G401.6 (cell line): ENCODE results near the gene KIT.
"Not testable (repeated sequence)": the region's sequence is repeated elsewhere in the genome, so short reads cannot be mapped to it uniquely, and the experiment has no call there.

Experiments used
- FAIRE-seq: peaks from 2 replicates; lab custom pipeline; 2012; peaks lifted over from hg19 to GRCh38; lab: Jason Lieb, UNC

KIT gene

DNA sequence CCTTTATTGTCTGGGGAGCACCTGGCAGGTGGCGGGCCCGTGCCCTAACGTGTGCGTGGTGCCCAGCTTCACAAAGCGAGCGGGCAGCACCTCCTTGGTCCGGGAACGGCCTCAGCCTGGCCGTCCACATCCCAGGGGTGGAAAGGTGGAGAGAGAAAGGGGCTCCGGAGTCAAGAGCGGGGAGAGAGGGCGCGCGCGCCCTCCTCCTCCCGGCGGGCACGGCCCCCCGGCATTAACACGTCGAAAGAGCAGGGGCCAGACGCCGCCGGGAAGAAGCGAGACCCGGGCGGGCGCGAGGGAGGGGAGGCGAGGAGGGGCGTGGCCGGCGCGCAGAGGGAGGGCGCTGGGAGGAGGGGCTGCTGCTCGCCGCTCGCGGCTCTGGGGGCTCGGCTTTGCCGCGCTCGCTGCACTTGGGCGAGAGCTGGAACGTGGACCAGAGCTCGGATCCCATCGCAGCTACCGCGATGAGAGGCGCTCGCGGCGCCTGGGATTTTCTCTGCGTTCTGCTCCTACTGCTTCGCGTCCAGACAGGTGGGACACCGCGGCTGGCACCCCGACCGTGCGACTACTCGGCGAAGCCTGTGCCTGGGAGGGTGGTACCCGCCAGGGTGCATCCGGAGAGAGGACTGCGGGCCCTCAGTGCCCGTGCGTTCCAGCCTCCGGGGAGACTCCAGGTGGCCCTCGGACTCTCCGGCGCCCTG lies at the start of gene KIT:
KIT (plus strand) TSS at position 407 of the 701 bp plus-strand sequence; CDS start at position 465, 58 bp downstream.
- FAIRE-seq, result no peak

DNA sequence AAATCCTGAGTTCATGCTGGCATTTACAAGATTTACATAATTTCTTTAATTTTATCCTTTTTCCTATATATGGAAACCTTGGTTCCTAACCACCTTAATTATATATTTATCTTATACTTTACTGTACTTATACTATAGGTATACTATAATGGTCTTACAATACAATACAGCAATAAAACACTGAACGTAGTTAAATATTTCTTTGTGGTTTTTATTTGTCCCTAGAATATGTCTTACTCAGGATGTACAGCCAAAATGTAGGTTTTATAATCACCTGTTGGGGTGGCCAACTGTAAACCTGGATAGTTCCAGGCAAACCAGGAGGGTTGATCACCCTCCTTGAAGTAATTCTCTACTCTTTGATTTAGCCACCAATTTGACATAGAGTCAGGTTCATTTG lies 48.4 kb upstream of the KIT start:
- FAIRE-seq, result no peak

DNA sequence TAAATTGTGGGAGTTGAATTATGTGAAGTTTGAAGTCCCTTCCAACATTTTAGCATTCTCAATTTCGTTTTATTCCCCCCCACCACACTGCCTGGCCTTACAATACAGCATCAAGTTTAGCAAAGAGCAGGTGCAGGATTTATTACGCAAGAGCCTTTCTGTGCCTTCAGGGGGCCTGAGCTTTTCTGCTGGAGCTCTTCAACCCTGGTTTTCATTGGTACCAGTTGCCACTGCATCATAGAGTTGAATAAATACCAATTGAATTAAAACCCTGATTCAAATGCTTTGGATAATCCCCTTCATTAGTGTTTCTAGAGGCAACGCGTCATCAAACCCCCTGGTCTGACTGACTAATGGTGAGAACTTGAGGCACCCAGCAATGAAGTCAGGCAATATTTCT lies 43.6 kb upstream of the KIT start:
- no peak for FAIRE-seq

DNA sequence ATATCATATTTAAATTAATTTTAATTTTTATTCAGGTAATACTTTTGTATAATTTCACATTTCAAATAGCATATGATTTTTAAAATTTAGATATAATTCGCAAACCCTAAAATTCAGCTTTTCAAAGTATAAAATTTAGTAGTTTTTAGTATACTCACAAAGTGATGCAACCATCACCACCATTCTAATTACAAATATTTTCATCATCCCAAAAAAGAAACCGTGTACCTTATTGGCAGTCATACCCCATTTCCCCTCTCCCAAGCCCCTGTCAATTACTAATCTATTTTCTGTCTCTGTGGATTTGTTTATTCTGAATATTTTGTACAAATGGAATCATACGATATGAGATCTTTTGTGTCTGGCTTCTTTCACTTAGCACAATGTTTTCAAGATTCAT lies 37.0 kb upstream of the KIT start:
- no peak for FAIRE-seq

DNA sequence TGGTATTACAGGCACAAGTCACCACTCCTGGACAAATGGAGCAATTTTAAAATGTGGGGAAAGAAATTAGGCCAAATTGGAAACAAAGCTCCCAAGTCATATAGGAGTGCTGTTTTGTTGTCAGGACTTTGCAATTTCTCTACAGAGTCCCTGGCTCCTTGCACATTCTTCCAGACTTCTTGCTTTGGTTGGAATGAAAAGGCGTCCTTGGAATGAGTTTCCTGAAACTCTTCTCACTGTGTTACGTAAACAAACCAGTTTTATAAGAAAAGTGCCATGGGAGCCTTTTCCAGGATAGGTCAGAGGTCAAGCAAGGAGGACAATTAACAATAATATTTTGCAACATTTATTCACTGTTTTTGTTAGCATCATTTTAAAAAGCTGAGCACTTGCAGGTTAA lies 32.4 kb upstream of the KIT start:
- FAIRE-seq, result no peak

DNA sequence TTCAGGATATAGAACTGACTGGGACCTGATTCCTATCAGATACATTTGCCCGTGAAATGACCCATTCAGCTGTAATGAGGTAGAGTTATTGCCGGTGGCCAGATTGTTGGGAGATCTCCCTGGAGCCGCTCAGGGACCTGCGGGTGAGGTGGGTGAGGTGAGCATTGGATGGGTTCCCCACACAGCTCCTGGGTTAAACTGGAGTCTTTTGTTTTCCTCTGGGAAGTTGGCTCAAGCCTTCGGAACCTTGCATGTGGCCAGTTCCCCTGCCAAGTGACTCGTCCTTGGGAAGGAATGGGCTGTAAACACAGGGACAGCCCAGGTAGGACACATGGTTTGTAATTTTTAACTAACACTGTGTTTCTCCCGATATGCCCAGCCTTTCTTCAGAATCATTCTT lies 31.6 kb upstream of the KIT start:
- no peak for FAIRE-seq

GRCh38 chr4:54632537-54632936 lies 25.2 kb upstream of the KIT start:
- no peak for FAIRE-seq

- FAIRE-seq, result not testable (repeated sequence)
Measured at GRCh38 chr4:54633102-54633740, 24.5 kb upstream of the KIT start.

DNA sequence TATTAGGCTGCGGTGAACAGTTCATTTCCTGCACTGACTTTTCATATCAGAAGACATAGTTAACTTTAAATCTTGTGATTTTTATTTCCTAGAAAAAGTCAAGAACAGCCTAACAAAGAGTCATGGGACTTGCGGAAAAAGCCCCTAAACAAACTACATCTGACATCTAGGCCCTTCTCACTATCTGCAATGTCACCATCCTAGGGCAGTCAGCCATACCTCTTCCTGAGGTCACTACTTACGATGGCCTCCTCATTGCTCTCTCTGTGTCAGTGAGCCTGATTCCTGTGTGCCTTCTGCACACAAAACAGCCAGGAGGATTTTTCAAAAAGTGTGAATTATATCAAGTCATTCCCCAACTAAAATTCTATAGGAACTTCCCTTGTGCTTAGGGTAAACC lies 22.4 kb upstream of the KIT start:
- FAIRE-seq, result no peak

- no peak for FAIRE-seq
Measured at GRCh38 chr4:54637325-54637724, 20.4 kb upstream of the KIT start.

GRCh38 chr4:54641101-54641500 lies 16.7 kb upstream of the KIT start:
- not testable (repeated sequence) for FAIRE-seq

DNA sequence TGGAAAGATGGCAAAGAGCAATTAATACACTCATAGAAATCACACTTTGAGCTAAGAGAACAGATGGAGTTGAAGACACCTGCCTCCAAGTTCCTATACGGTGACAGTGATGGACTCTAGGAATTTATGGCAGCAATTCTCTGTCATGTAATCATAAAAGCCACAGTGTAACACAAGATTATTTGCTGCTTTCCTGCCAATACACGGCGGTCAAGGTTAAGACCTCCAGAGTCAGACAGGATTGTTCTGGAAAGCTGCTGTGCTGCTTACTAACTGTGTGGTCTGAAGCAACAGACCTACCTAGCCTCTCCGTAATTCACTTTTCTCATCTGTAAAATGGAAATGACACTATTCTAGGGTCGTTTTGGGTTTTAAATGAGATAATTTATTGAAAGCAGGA lies 14.6 kb upstream of the KIT start:
- no peak for FAIRE-seq

DNA sequence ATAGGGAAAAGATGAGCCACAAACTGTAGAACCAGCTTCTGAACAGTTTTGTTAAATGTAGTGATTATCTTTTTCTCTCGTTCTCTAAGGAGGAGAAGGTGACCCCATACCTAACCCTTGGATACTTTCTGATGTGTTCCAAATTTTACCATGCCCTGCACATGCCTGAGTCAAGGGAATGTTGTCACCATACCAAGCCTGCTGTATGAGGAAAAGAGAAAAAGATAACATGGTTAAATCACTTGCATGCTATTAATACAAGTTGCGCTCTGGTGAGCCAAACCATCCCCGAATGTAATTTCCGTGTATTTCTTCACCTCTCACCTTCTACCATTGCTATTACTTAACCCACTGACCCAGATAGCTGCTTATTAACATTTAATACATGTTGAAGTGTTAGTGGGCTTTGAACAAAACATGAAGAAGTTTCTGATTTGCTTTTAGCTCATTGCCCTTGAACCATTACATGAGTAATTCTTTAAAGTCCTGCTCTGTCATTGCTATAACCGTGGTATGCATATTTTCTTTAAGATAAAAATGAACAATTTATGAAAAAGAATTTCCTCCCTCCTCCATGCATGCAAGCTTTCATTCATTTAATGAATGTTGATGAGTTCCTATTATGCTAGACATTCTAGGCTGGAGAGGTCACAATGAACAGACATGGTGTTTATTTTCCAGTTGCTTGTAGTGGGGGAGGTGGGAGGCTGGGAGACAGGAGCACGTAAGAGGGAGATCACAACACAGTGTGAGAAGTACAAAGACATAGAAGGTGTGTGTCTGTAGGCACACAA lies 13.6 kb upstream of the KIT start:
- FAIRE-seq, result no peak

DNA sequence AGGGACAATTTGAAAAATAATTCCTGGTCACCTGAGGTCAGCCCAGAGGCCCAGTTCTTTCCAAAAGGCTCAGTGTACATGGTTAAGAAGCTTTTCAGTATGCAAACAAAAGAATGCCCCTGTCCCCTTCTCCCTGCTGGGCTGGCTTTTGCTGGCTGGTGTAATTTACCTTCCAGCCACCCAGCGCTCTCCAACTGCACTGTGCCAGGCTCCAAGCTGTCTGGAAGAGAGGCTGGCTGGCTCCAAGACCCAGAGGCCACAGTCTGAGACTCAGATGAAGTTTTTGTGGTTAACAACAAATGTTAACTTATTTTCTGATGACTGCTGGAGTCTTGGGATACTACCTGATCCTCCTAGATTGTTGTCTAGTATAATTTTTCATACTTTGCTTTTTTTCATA lies 11.9 kb upstream of the KIT start:
- no peak for FAIRE-seq

DNA sequence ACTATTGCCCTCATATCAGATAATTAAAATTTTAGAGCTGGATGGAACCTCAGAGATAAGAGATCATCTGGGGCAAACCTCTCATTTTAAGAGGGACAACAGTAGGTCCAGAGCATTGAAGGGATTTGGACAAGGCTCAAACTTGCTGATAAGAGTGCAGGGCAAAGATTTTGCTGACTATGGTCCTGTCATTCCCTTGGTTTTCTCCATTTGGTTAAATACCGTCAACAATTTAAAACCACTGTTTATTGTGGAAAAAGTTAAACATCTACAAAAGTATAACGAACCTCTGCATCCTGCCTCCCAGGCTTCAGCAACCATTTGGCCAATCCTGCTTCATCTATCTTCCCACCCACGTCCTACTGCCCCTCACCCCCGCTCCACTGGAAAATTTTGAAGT lies 10.7 kb upstream of the KIT start:
- no peak for FAIRE-seq

GRCh38 chr4:54651050-54651449 lies 6.7 kb upstream of the KIT start:
- FAIRE-seq, result no peak

DNA sequence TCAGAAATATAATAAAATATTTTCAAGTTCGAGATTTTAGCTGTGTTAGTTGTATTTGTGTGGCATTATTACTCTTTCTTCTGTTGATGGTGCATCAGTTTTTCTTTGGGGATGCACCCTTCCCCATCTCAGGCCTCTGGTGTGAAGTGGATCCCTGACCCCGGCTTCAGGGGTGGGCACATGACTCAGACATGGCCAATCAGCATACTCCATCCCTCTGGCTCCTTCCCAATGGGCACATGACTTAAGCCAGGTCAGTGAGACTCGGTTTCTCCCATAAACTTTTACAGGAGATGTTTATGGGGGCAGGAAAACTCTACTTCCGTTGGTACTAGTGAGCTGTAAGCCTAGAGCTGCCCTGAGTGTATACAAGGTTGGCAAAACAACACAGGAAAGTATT lies 3.0 kb upstream of the KIT start:
- no peak for FAIRE-seq

DNA sequence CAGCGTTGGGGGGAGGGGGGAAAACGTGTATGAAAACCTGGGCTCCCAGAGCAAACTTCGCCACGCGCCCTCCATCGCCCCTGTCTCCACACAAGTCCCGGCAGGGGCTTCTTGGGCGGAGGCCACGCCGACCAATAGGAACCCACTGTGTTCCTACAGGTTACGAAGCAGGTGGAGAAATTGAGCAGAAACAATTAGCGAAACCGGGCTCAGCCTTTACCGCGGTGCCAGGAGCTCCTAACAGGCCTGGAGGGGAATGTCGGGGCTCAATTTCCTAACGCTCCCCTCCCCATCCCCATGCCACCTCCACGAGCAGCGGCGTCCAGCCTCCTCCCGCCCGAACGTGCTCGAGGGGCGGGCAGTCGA lies 589 bp upstream of the KIT start:
- FAIRE-seq, result no peak

DNA sequence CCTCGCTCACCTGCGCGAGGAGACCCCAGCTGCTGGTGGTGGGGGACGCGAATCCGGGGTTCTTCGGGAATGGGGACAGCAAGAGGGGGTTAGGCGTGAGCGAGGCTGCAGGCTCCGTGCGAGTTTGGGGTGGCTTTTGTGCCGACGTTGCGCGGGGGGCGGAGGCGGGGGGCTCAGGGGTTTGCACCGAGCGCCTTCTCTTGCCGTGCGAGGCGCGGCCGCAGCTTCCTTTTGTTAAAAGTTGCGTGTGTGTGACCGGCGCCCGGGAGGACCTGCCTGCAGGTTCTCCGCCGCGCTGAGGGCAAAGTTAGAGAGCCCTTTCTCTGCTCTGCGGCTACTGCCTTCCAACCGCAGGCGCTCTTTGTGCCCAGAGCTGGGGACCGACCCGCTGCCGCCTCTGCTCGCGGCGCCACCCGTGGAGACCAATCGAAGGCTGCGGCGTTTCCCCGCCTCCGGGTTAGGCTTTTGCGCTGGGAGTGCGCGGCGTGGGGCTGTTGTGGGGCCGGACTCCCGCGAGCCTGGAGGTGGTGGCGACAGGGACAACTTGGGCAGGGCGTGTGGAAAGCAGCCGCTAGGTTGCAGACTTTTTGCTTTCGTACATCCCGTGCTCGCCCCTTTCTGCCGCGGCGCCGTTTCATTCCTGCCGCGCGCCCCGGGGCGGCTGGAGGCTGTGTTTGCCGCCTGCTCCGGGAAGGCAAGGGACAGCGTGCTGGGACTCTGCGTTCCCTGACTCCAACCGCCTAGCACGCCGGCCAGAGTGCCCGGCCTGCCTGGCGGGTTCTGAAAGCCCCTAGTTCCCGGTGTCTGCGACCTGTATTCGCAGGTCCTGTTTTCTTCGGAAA lies 716 bp downstream of the KIT start:
- FAIRE-seq, result no peak

DNA sequence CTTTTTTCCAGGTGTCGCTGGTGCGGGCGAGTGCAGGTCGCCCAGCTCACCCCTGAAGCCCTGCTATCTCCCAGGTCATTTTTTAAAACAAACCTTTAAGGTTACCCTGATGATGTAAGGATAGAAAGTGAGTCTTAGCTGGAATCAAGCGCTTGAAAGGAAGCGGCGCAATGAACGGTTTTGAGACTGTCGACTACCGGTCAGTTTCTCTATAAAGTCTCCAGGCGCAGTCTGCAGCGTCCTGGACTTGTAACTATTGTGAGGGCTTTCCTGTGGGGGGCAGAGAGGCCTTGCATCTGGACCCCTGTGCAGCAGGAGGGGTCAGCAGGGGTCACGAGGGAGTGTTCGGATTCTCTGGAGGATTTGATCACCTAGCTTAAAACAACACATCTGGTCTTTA lies 1.6 kb downstream of the KIT start:
- no peak for FAIRE-seq

DNA sequence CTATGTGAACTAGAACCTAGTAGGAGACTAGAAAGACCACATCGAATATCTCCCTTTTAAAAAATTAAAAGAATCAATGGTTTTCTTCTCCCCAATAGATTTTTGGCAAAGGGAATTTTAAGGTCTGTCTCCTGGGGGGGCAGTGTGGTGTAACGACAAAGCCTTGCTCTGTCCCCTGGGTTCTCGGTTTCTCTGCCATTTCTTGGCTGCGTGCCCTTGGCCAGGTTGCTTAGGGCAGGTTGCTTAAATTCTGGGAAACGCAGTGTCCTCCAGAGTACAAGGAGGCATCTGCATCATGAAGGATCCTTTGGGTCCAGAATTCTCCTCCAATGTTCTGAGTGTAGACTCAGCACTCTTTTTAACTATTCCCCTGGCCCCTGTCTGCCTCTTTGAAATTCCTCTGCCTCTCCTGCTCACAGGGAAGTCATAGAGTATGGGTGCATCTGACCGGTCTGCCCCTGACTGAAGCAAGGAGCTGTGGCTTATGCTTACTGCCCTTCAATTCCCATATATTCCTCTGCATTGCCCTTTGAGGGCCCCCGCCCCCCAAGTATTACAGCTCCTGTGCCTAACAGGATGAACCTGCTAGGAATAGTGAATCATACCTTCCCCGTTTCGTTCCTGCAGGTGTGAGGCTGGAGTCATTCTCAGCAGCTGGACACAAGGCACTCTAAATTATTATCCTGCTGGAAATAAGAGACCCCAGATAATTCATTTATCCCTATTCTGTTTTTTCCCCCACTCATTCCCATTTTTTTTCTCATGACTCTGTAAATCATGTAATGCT lies 2.2 kb downstream of the KIT start:
- no peak for FAIRE-seq

DNA sequence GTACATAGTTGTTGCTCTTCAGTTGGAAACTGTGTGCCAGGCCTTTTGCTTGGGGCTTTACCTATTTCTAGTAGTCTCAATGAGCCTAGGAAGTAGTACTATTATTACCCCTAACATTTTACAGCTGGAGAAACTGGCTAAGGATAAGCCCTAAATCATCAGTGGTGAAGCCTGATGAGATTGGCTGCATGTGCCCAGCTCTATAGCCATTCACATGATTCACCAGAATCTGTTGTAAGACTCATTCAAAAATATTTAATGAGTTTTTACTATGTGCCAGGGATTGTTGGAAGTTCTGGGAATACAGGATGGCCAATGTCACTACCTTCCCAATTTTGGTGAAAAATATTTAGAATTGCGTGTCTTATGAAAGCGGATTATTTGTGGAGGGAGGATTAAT lies 2.8 kb downstream of the KIT start:
- FAIRE-seq, result no peak
